ENCODE measurements around the gene KERA.

- TF ChIP-seq CTCF (IDR thresholded peaks at IDR 0.05): no peak
- no peak for TF ChIP-seq POLR2A (IDR thresholded peaks at IDR 0.05)
These were observed 6.8 kb upstream of the KERA start for GRCh38 chr12:91064640-91065039.
